AG04449 (cell line): Measurements from ENCODE around the gene TOR2A.

Source experiments
- CTCF ChIA-PET: fragments of 350-600 bp; formaldehyde crosslinking; extraction: SDS; loops from one replicate; lab custom pipeline; 2021; ENCODE audit warnings: antibody characterized with exemption; lab: Yijun Ruan, JAX
- POLR2A ChIA-PET: fragments of 400-600, 350-600 bp; formaldehyde crosslinking; extraction: SDS; loops from one replicate; lab custom pipeline; 2020; ENCODE audit warnings: antibody characterized with exemption, inconsistent platforms; lab: Yijun Ruan, JAX
- DNase-seq: peaks from one replicate; pipeline ENCODE4 v3.0.0-alpha.2; 2010; ENCODE audit warnings: low read depth, low spot score
- H3K4me3 ChIP-seq: 2 replicates; pipeline ENCODE4 v1.5.1; 2011; ENCODE audit warnings: low read depth, mild to moderate bottlenecking, control low read depth, low read length
- TF ChIP-seq, protein P1 (sequence below): IDR thresholded peaks from one replicate; pipeline ENCODE4 v1.5.1; 2011; ENCODE audit warnings: mild to moderate bottlenecking, moderate library complexity, low read length, control low read depth, inconsistent platforms; ENCODE audit not compliant: insufficient read depth; ENCODE audit errors: missing control alignments

TOR2A gene

DNA sequence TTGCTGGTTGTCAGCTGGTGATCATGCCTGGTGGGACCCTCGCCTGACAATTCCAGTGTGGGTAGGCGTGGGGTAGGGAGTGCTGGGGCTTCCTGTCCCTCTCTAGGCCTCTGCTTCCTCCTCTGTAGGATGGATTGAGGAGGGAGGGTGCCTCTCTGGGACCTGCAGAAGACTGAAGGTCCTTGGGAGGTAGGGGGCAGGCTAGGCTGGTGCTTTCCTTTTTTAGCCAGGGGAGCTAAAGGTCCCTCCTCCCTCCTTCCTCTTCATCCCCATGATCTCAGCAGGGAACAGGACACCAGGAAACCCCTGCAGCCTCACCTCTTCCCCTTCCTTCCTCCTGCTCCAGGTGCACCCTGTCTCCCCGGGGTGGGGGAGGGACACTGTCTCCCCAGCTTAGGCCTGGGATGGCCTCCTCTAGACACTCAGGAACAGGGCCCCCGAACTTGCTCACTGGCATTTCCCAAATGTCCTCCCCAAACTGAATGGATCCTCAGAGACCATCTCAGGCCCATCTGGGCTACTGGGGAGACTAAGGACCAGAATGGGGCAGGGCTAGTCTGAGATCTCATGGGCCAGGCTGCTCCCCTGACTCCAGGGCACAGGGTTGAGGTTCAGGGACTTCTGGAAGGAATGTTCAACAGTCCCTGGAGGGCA lies 35.0 kb upstream of the TOR2A start:
- POLR2A ChIA-PET = no interaction called here
- H3K4me3 ChIP-seq = no peak overlapping the region
- no peak for DNase-seq
- CTCF ChIA-PET = interaction anchor here (0.9 to 10.4 kb wide), 6 partner anchors 14 to 151 kb away, joined by 3 to 93 read pairs (median 6); partner anchors contain the start of genes CDK9 and TOR2A
- TF ChIP-seq, protein P1, sequence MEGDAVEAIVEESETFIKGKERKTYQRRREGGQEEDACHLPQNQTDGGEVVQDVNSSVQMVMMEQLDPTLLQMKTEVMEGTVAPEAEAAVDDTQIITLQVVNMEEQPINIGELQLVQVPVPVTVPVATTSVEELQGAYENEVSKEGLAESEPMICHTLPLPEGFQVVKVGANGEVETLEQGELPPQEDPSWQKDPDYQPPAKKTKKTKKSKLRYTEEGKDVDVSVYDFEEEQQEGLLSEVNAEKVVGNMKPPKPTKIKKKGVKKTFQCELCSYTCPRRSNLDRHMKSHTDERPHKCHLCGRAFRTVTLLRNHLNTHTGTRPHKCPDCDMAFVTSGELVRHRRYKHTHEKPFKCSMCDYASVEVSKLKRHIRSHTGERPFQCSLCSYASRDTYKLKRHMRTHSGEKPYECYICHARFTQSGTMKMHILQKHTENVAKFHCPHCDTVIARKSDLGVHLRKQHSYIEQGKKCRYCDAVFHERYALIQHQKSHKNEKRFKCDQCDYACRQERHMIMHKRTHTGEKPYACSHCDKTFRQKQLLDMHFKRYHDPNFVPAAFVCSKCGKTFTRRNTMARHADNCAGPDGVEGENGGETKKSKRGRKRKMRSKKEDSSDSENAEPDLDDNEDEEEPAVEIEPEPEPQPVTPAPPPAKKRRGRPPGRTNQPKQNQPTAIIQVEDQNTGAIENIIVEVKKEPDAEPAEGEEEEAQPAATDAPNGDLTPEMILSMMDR = no peak

GRCh38 chr9:127769101-127769500 lies 34.0 kb upstream of the TOR2A start:
- POLR2A ChIA-PET = no interaction called here
- no peak overlapping the region for H3K4me3 ChIP-seq
- TF ChIP-seq, protein P1 = no peak
- CTCF ChIA-PET = interaction anchor here (0.8 to 10.4 kb wide), 5 partner anchors 15 to 152 kb away, joined by 3 to 93 read pairs (median 3); partner anchors contain the start of genes CDK9 and TOR2A
- DNase-seq = no peak

- CTCF ChIA-PET = interaction anchor here (0.8 to 10.4 kb wide), 5 partner anchors 15 to 153 kb away, joined by 3 to 93 read pairs (median 7); partner anchors contain the start of genes CDK9 and TOR2A
- no peak overlapping the region for H3K4me3 ChIP-seq
- TF ChIP-seq, protein P1 = no peak
- DNase-seq = no peak
- POLR2A ChIA-PET = no interaction called here
These were observed 33.6 kb upstream of the TOR2A start for GRCh38 chr9:127768698-127769097.

- H3K4me3 ChIP-seq = no peak overlapping the region
- POLR2A ChIA-PET = no interaction called here
- TF ChIP-seq, protein P1 = no peak
- no peak for DNase-seq
- CTCF ChIA-PET = interaction anchor here (0.7 to 10.4 kb wide), 7 partner anchors 13 to 181 kb away, joined by 3 to 93 read pairs (median 6); partner anchors contain the start of genes CDK9 and TOR2A
These were observed 32.8 kb upstream of the TOR2A start for GRCh38 chr9:127767909-127768331.

GRCh38 chr9:127767410-127767809 lies 32.3 kb upstream of the TOR2A start:
- no peak for DNase-seq
- CTCF ChIA-PET = interaction anchor here (0.7 to 10.4 kb wide), 8 partner anchors 13 to 181 kb away, joined by 3 to 93 read pairs (median 6); partner anchors contain the start of genes CDK9 and TOR2A
- POLR2A ChIA-PET = no interaction called here
- no peak overlapping the region for H3K4me3 ChIP-seq
- TF ChIP-seq, protein P1 = no peak

GRCh38 chr9:127765418-127765817 lies 30.3 kb upstream of the TOR2A start:
- ChIA-PET CTCF (interaction anchor here (1.2 to 4.9 kb wide), 4 partner anchors 19 to 154 kb away, joined by 5 to 26 read pairs (median 7); partner anchors contain the start of gene TOR2A), POLR2A (no interaction called here)
- DNase-seq = no peak
- H3K4me3 ChIP-seq = no peak overlapping the region
- TF ChIP-seq, protein P1 = no peak
